ENCODE results near the gene KIF26B.

KIF26B gene

DNA sequence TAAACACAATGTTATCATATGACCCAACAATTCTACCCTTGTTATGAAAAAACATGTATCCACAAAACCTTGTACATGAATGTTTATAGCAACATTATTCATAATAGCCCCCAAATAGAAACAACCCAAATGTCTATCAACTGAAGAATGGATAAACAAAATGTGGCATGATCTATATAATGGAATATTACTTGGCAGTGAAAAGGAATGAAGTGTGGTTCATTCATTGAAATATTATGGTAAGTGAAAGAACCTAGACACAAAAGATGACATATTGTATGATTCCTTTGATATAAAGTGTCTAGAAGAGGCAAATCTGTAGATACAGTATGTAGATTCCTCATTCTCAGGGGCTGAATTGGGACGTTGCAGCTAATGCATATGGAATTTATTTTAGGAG lies 151.2 kb downstream of the KIF26B start:
- no peak overlapping the region for H3K27ac ChIP-seq (ENCODE audit: low read length)
- no peak overlapping the region for H3K4me3 ChIP-seq (ENCODE audit: low read length)
- no peak overlapping the region for H3K9ac ChIP-seq (ENCODE audit: low read length)
- peaks cover 33% of the 10 kb centered on the region; the same call in 1 of the 2 replicates for H3K27me3 ChIP-seq (ENCODE audit: low read depth, low read length)
- TF ChIP-seq, protein P1, sequence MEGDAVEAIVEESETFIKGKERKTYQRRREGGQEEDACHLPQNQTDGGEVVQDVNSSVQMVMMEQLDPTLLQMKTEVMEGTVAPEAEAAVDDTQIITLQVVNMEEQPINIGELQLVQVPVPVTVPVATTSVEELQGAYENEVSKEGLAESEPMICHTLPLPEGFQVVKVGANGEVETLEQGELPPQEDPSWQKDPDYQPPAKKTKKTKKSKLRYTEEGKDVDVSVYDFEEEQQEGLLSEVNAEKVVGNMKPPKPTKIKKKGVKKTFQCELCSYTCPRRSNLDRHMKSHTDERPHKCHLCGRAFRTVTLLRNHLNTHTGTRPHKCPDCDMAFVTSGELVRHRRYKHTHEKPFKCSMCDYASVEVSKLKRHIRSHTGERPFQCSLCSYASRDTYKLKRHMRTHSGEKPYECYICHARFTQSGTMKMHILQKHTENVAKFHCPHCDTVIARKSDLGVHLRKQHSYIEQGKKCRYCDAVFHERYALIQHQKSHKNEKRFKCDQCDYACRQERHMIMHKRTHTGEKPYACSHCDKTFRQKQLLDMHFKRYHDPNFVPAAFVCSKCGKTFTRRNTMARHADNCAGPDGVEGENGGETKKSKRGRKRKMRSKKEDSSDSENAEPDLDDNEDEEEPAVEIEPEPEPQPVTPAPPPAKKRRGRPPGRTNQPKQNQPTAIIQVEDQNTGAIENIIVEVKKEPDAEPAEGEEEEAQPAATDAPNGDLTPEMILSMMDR (IDR thresholded peaks at IDR 0.05; ENCODE audit: low read depth, low read length): no peak
- TF ChIP-seq EZH2phosphoT487 (IDR thresholded peaks at IDR 0.05; ENCODE audit: low read depth): no peak
- no peaks in the 10 kb centered on the region for H3K79me2 ChIP-seq (ENCODE audit: low read length)
- H3K9me3 ChIP-seq (ENCODE audit: insufficient read depth, low read length): no peaks in the 10 kb centered on the region
- H3K4me2 ChIP-seq (ENCODE audit: low read length): no peak overlapping the region
- H3K4me1 ChIP-seq (ENCODE audit: low read length): peaks cover 12% of the 10 kb centered on the region
- H3K36me3 ChIP-seq (replicated peaks; ENCODE audit: low read depth, low read length): no peaks in the 10 kb centered on the region
- no peaks in the 10 kb centered on the region for H4K20me1 ChIP-seq (ENCODE audit: insufficient read depth, low read length)
- no peak overlapping the region for H2AFZ ChIP-seq (ENCODE audit: low read depth, low read length)

DNA sequence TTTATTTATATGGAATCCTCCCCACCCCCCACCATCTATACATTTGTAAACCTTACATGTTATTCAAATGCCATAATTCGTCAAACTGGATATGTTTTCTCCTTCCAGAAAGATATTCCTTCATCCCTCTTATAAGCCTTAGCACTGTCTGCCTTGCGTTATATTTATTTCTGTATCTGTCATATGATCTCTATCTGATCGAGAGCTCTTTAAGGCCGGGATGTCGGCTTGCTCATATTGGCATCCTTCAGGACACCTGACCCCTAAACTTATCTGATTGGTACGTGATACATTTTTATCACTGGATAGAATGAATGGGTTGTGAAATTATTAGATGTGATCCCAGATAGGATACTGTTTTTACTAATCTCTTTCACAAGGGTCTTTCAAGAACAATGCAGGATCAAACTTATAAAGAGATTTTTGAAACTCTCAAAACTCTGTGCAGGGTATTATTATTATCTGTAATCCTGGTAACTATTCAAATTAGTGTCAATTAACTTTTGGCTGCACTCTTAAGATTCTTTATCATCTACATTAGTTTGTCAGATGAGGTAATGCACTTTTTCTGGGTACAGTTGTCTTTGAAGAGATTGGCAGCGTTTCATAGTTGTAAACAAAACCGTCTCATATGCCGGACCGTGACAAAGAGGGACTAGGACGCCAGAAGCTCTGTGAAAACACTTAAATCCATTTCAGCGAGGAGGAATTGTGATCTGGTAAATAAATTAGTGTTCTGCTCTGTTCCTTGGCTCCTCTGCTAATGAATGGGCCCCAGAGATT lies 152.0 kb downstream of the KIF26B start:
- H3K27ac ChIP-seq (ENCODE audit: low read length): no peak overlapping the region
- no peak for TF ChIP-seq EZH2phosphoT487 (IDR thresholded peaks at IDR 0.05; ENCODE audit: low read depth)
- TF ChIP-seq, protein P1 (IDR thresholded peaks at IDR 0.05; ENCODE audit: low read depth, low read length): no peak
- no peak overlapping the region for H3K9ac ChIP-seq (ENCODE audit: low read length)
- no peaks in the 10 kb centered on the region for H3K79me2 ChIP-seq (ENCODE audit: low read length)
- H3K27me3 ChIP-seq (ENCODE audit: low read depth, low read length): peaks cover 30% of the 10 kb centered on the region
- no peak overlapping the region for H2AFZ ChIP-seq (ENCODE audit: low read depth, low read length)
- no peak overlapping the region for H3K4me2 ChIP-seq (ENCODE audit: low read length)
- H3K4me1 ChIP-seq (ENCODE audit: low read length): peaks cover 15% of the 10 kb centered on the region
- H3K4me3 ChIP-seq (ENCODE audit: low read length): no peak overlapping the region
- H3K9me3 ChIP-seq (ENCODE audit: insufficient read depth, low read length): no peaks in the 10 kb centered on the region
- H3K36me3 ChIP-seq (replicated peaks; ENCODE audit: low read depth, low read length): no peaks in the 10 kb centered on the region
- no peaks in the 10 kb centered on the region for H4K20me1 ChIP-seq (ENCODE audit: insufficient read depth, low read length)

DNA sequence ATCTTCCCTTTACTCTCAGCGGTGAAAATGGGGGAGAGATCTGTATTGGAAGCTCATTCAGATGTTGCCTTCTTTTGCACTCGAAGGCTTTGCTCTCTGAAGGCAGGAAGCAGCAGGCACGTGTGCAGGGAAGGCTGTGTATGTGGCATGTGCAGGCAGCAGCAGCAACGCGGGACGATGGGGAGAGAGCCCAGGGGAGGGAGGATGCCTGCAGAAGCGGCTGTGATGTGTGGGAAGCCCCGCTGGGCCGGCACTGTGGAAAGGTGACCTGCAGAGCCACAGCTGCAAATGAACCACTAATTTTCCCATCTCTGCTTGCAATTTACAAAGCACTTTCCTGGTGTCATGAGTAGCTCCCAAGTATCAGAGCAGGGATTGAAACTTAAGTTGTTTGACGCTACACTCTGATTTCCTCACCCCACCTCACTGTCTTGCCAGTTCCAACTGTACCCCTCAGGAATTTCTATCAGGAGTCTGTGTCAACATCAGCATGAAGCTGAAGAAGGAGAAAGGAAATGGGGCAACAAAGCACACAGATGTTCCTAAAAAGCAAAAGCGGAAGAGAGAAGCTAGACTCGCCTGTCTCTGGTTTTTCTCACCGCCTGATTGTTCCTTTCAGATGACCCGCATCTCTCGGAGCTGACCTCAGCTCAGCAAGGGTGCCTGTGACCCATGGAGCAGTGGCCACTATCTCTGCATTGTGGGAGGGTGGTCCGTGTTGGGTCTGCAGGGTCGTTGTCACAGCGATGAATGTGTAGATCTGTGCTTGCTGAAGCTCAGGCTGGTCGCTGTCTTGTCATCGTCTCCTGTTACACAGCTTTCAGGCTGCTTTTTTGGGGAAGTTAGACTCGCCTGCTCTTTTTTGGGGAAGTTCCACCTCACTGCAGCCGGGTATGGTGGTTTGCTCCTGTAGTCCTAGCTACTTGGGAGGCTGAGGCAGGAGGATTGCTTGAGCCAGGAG lies 156.1 kb downstream of the KIF26B start:
- Histone ChIP-seq H4K20me1 (ENCODE audit: insufficient read depth, low read length) (no peaks in the 10 kb centered on the region), H3K79me2 (ENCODE audit: low read length) (no peaks in the 10 kb centered on the region), H3K9me3 (ENCODE audit: insufficient read depth, low read length) (no peaks in the 10 kb centered on the region), H3K27me3 (ENCODE audit: low read depth, low read length) (peaks cover 25% of the 10 kb centered on the region), H2AFZ (ENCODE audit: low read depth, low read length) (0 out of 2 replicates have a peak overlapping the region, but pooled peaks have one; percentile 72), H3K4me1 (ENCODE audit: low read length) (peaks cover 8% of the 10 kb centered on the region), H3K4me3 (ENCODE audit: low read length) (peak overlapping the region; percentile 75), H3K4me2 (ENCODE audit: low read length) (peak overlapping the region; percentile 97), H3K9ac (ENCODE audit: low read length) (no peak overlapping the region), H3K27ac (ENCODE audit: low read length) (no peak overlapping the region), H3K36me3 (replicated peaks; ENCODE audit: low read depth, low read length) (no peaks in the 10 kb centered on the region)
- no peak for TF ChIP-seq EZH2phosphoT487 (IDR thresholded peaks at IDR 0.05; ENCODE audit: low read depth)
- TF ChIP-seq, protein P1 (IDR thresholded peaks at IDR 0.05; ENCODE audit: low read depth, low read length): no peak

Data from OCI-LY3 (cell line).